Ectodermal cell (in vitro differentiated cells): ENCODE data around the gene GRIP2.

Experiments used
- H3K27ac ChIP-seq: 2 replicates; pipeline ENCODE4 v1.7.0; 2013; ENCODE audit warnings: mild to moderate bottlenecking, low read depth, low read length; ENCODE audit not compliant: insufficient read depth, poor library complexity, severe bottlenecking
- H3K27me3 ChIP-seq: 2 replicates; pipeline ENCODE4 v1.7.0; 2013; ENCODE audit warnings: mild to moderate bottlenecking, low read length; ENCODE audit not compliant: insufficient read depth, control insufficient read depth, poor library complexity, severe bottlenecking
- H3K36me3 ChIP-seq: one replicate; pipeline ENCODE4 v1.7.0; 2013; ENCODE audit warnings: low read length; ENCODE audit not compliant: control insufficient read depth, insufficient read depth
- H3K4me1 ChIP-seq: one replicate; pipeline ENCODE4 v1.7.0; 2013; ENCODE audit warnings: low read length; ENCODE audit not compliant: control insufficient read depth, insufficient read depth
- H3K4me3 ChIP-seq: 2 replicates; pipeline ENCODE4 v1.7.0; 2013; ENCODE audit warnings: low read depth, low read length, control low read depth; ENCODE audit not compliant: insufficient read depth
- H3K9me3 ChIP-seq: 2 replicates; pipeline ENCODE4 v1.7.0; 2013; ENCODE audit warnings: mild to moderate bottlenecking, low read length, moderate library complexity; ENCODE audit not compliant: control insufficient read depth
- WGBS, 2 experiments: methylation state at CpG; one replicate each; pipeline ENCODE4 v1.1.7; 2013; ENCODE audit warnings: missing lambda C conversion rate in 2 of 2; 5-methylcytosine and 5-hydroxymethylcytosine counted together

The GRIP2 gene

GRCh38 chr3:14534516-14535191, 5.5 kb downstream of the GRIP2 start:
- Histone ChIP-seq H3K27ac (no peak overlapping the region), H3K9me3 (peaks cover 3% of the 10 kb centered on the region), H3K36me3 (no peaks in the 10 kb centered on the region), H3K4me3 (no peak overlapping the region), H3K4me1 (peaks cover 18% of the 10 kb centered on the region), H3K27me3 (peaks cover 23% of the 10 kb centered on the region)
- WGBS, 2 experiments: 7 to 8% methylated on average over 20 of the region's 20 CpGs

- no peaks in the 10 kb centered on the region for H3K36me3 ChIP-seq
- peaks cover 18% of the 10 kb centered on the region for H3K4me1 ChIP-seq
- WGBS, 2 experiments: 87 to 88% methylated on average over 14 of the region's 14 CpGs
- peaks cover 23% of the 10 kb centered on the region for H3K27me3 ChIP-seq
- H3K9me3 ChIP-seq: peaks cover 3% of the 10 kb centered on the region
- H3K4me3 ChIP-seq: no peak overlapping the region
- no peak overlapping the region for H3K27ac ChIP-seq
These were observed 6.6 kb downstream of the GRIP2 start for GRCh38 chr3:14533457-14533958.

DNA sequence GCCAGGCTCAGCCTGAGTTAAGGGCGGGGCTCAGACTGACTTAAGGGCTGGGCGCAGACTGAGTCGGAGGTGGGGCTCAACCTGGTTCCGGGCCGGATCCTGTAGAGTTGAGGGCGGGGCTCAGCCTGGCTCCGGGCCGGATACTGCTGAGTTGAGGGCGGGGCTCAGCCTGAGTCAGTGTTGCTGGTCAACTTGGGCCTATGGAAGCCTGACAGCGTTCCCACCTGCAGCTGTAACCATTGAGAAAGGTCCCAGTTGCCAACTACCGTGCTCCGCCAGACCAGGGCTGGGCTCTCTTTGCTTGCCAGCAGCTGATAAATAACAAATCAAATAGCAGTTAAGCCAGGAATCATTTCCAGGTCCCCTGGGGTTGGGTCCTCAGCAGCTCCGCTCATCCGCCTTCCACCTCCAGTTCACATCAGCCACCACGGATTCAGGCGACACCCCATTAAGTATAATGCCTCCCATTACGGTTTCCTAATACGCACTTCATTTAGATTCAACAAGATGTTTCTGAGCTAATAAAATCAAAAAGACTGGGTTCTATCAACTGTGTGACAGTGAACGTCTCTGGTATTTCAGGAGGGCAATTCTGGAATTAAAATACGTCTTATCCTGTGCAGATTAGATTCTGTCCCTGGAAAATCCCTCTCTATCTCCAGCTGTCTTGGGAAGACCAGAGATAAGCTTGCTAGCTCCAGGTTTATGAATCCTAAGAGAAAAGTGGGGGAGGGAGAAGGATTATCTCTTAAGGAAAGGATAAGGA, 7.3 kb downstream of the GRIP2 start:
- H3K4me1 ChIP-seq: peaks cover 18% of the 10 kb centered on the region
- H3K27ac ChIP-seq: no peak overlapping the region
- H3K36me3 ChIP-seq: no peaks in the 10 kb centered on the region
- peaks cover 3% of the 10 kb centered on the region for H3K9me3 ChIP-seq
- 46% methylated on average over 20 of the region's 20 CpGs for WGBS, 2 experiments
- no peak overlapping the region for H3K4me3 ChIP-seq
- H3K27me3 ChIP-seq: peaks cover 23% of the 10 kb centered on the region

- peaks cover 3% of the 10 kb centered on the region for H3K9me3 ChIP-seq
- peaks cover 18% of the 10 kb centered on the region for H3K4me1 ChIP-seq
- H3K27ac ChIP-seq: no peak overlapping the region
- H3K36me3 ChIP-seq: no peaks in the 10 kb centered on the region
- peaks cover 23% of the 10 kb centered on the region for H3K27me3 ChIP-seq
- WGBS, 2 experiments: 89 to 90% methylated on average over 17 of the region's 17 CpGs
- no peak overlapping the region for H3K4me3 ChIP-seq
These were observed 8.2 kb downstream of the GRIP2 start for GRCh38 chr3:14531856-14532395.

- WGBS, 2 experiments: 92 to 95% methylated on average over 3 of the region's 3 CpGs
- no peak overlapping the region for H3K4me3 ChIP-seq
These were observed 12.1 kb downstream of the GRIP2 start for GRCh38 chr3:14528081-14528480.

DNA sequence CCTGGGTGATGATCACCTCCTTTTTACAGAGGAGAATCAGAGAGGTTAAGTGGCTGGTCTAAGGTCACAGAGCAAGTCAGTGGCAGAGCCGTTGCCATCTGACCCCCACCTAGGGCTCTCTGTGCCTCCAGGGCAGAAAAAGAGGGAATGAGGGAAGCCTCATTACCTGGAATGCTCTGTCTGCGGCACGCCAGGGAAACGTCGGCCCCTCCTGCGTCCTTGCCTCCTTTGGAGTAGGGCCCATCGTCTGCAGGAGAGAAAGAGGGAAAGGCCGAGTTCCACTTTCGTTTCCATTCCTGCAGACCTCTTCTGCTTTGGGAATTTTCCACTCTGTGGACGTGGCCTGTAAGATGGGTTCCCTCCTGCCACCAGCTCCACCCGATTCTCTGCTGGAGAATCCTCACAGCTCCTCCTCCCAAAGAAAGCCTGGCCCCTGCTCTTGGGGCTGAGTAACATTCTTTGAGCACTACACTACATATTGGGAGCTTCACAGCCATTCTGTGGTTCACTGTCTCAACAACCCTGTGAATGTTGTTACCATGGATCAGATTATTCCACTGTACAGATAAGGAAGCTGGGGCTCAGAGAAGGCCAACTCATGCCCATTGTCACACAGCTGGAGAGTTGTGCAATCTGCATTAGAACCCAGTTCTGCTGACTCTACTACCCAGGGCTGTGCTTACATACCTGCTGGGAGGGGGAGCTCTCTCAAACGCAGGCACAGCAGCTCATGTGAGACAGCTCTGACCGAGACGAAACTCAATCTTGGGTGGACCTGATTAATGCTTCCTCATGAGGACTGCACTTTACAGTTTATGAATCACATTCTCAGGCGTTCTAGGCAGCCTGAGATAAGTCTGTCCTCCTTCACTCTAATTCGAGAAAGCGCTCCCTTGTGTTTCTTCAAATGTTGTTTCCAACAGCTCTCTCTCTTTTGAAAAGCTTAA, 14.2 kb downstream of the GRIP2 start:
- H3K9me3 ChIP-seq: peaks cover 3% of the 10 kb centered on the region
- WGBS, 2 experiments: 72 to 74% methylated on average over 17 of the region's 17 CpGs
- H3K27ac ChIP-seq: no peak overlapping the region
- no peaks in the 10 kb centered on the region for H3K36me3 ChIP-seq
- no peaks in the 10 kb centered on the region for H3K27me3 ChIP-seq
- no peak overlapping the region for H3K4me3 ChIP-seq
- H3K4me1 ChIP-seq: no peaks in the 10 kb centered on the region

More at GRCh38 chr3:14528081-14528480, 12.1 kb downstream of the GRIP2 start:
- Histone ChIP-seq H3K36me3 (no peaks in the 10 kb centered on the region), H3K9me3 (peaks cover 3% of the 10 kb centered on the region), H3K27ac (no peak overlapping the region), H3K4me1 (no peaks in the 10 kb centered on the region), H3K27me3 (no peaks in the 10 kb centered on the region)

- H3K4me3 ChIP-seq: no peak overlapping the region
- no peaks in the 10 kb centered on the region for H3K4me1 ChIP-seq
- no peaks in the 10 kb centered on the region for H3K36me3 ChIP-seq
- 84 to 85% methylated on average over 9 of the region's 9 CpGs for WGBS, 2 experiments
- no peaks in the 10 kb centered on the region for H3K27me3 ChIP-seq
- peaks cover under 1% of the 10 kb centered on the region for H3K9me3 ChIP-seq
- H3K27ac ChIP-seq: no peak overlapping the region
These were observed 15.1 kb downstream of the GRIP2 start for GRCh38 chr3:14524920-14525660.

DNA sequence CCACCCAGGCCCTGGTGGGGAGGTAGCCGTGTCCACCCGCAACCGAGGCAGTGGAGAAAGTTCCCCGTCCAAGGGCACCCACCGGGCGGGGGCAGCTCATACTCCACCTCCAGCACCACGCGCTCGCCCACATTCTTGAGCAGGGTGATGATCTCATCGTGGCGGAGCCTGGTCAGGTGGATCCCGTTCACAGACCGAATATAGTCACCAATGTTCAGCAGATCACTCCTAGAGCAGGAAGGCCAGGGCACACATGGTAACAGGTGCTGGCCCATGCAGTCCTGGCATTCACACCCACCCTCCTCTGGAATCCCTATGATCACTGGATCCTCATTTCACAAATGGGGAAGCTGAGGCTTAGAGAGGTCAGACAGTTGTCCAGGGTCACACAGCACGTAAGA, 15.8 kb downstream of the GRIP2 start:
- 94 to 96% methylated on average over 14 of the region's 14 CpGs for WGBS, 2 experiments

GRCh38 chr3:14523792-14524191, 16.4 kb downstream of the GRIP2 start:
- WGBS, 2 experiments: 66 to 69% methylated on average over 7 of the region's 7 CpGs
- no peak overlapping the region for H3K27ac ChIP-seq
- H3K4me1 ChIP-seq: no peaks in the 10 kb centered on the region
- no peaks in the 10 kb centered on the region for H3K27me3 ChIP-seq
- H3K36me3 ChIP-seq: no peaks in the 10 kb centered on the region
- no peak overlapping the region for H3K4me3 ChIP-seq
- no peaks in the 10 kb centered on the region for H3K9me3 ChIP-seq

More for the DNA sequence above, 15.8 kb downstream of the GRIP2 start:
- no peak overlapping the region for H3K4me3 ChIP-seq
- H3K4me1 ChIP-seq: no peaks in the 10 kb centered on the region
- no peaks in the 10 kb centered on the region for H3K9me3 ChIP-seq
- no peak overlapping the region for H3K27ac ChIP-seq
- H3K36me3 ChIP-seq: no peaks in the 10 kb centered on the region
- H3K27me3 ChIP-seq: no peaks in the 10 kb centered on the region
